H1 (cell line): Measurements from ENCODE around the gene COL4A1. TPM values are rescaled to one million over a fixed set of nuclear protein-coding genes. Genes with fewer than 3 reads are reported as not detected.

Source experiments
- BCL11A ChIP-seq, 2 experiments: IDR thresholded peaks; one replicate each; pipeline ENCODE4 v1.6.1; 2011; ENCODE audit warnings: low read depth in 2 of 2, low read length in 2 of 2, mild to moderate bottlenecking in 2 of 2
- BRCA1 ChIP-seq: IDR thresholded peaks from 2 replicates; pipeline ENCODE4 v1.6.1; 2012; ENCODE audit warnings: low read depth, low read length, improper control_type of control experiment
- CBX8 ChIP-seq: fragments of 300-800, 300-1000 bp; sonication (generic); IDR thresholded peaks from 2 replicates; pipeline ENCODE4 v1.7.1; 2016; ENCODE audit warnings: low read depth, low read length, borderline replicate concordance
- CREB1 ChIP-seq: IDR thresholded peaks from 2 replicates; pipeline ENCODE4 v1.6.1; 2012; ENCODE audit warnings: inconsistent platforms
- EP300 ChIP-seq, 2 experiments: IDR thresholded peaks; 1 replicate in 1 of 2; 2 replicates in 1 of 2; pipeline ENCODE4 v1.6.1; 2011 to 2012; ENCODE audit warnings: low read depth in 2 of 2, low read length in 2 of 2, mild to moderate bottlenecking in 2 of 2, borderline replicate concordance in 1 of 2, inconsistent platforms in 1 of 2, moderate library complexity in 1 of 2
- PHF8 ChIP-seq: fragments of 200-600 bp; sonication (generic); conservative IDR thresholded peaks from 2 replicates; pipeline ENCODE4 v1.7.1; 2012; ENCODE audit warnings: low read depth, mild to moderate bottlenecking, inconsistent platforms, low read length, moderate library complexity
- SP1 ChIP-seq: IDR thresholded peaks from 2 replicates; pipeline ENCODE4 v1.6.1; 2011; ENCODE audit warnings: low read depth, low read length
- SUZ12 ChIP-seq: fragments of 200-600 bp; sonication (generic); IDR thresholded peaks from 2 replicates; pipeline ENCODE4 v1.6.1; 2012; ENCODE audit warnings: mild to moderate bottlenecking, inconsistent platforms, low read length, moderate library complexity, mixed read lengths
- polyA plus RNA-seq, 7 experiments: library from polyadenylated mRNA; depleted of rRNA in 3 of 7; stranded (reverse) in 5 of 7; unstranded in 2 of 7; fragments of >200 nt in 5 of 7; fragments of 200-250 nt in 2 of 7; gene quantifications; 1 replicate in 5 of 7; 2 replicates in 1 of 7; 4 replicates in 1 of 7; pipeline versions ENCODE4 v1.2.1 to v1.2.3, GENCODE V29; 2011 to 2013; ENCODE audit warnings: missing spikeins in 2 of 7, mixed read lengths in 2 of 7
- total RNA-seq: library from RNA; stranded (reverse); fragmentation: NEBNext Ultra II Directional; extraction: Animal tissue kit (Norgen Biotek cat#: 25700); gene quantifications from 2 replicates; pipeline ENCODE4 v1.2.1, GENCODE V29; 2021
- TF ChIP-seq, protein P1 (sequence below): fragments of 300-600 bp; sonication (generic); IDR thresholded peaks from 2 replicates; pipeline ENCODE4 v1.7.1; 2012; ENCODE audit warnings: low read length, moderate library complexity, mild to moderate bottlenecking, inconsistent platforms; ENCODE audit not compliant: insufficient replicate concordance

COL4A1 gene
- total and polyA plus RNA-seq, 2 of the 8 experiments (the other 6 are each of a cell fraction or from before 2014, with no cell fraction given), result 30.7 to 82.0 TPM

DNA sequence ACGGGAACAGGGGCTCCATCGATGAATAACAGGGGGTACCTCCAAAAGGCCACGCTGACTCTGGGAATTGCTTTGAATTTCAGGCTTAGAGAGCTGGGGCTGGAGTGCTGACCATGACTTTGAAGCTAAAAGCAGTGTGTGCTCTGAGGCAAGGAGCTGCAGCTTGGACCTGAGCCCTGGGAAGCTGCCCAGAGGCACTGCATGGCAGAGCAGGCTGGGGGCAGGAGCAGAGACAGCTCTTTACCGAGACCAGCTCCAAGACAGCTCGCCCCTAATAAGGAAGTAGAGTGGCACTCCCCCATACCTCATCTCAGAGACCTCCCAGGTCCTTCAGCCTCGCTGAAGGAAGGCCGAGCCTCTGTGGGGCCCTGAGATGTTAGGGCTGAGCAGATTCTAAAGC is 200.2 kb downstream of the COL4A1 start (continued):
- TF ChIP-seq, protein P1, sequence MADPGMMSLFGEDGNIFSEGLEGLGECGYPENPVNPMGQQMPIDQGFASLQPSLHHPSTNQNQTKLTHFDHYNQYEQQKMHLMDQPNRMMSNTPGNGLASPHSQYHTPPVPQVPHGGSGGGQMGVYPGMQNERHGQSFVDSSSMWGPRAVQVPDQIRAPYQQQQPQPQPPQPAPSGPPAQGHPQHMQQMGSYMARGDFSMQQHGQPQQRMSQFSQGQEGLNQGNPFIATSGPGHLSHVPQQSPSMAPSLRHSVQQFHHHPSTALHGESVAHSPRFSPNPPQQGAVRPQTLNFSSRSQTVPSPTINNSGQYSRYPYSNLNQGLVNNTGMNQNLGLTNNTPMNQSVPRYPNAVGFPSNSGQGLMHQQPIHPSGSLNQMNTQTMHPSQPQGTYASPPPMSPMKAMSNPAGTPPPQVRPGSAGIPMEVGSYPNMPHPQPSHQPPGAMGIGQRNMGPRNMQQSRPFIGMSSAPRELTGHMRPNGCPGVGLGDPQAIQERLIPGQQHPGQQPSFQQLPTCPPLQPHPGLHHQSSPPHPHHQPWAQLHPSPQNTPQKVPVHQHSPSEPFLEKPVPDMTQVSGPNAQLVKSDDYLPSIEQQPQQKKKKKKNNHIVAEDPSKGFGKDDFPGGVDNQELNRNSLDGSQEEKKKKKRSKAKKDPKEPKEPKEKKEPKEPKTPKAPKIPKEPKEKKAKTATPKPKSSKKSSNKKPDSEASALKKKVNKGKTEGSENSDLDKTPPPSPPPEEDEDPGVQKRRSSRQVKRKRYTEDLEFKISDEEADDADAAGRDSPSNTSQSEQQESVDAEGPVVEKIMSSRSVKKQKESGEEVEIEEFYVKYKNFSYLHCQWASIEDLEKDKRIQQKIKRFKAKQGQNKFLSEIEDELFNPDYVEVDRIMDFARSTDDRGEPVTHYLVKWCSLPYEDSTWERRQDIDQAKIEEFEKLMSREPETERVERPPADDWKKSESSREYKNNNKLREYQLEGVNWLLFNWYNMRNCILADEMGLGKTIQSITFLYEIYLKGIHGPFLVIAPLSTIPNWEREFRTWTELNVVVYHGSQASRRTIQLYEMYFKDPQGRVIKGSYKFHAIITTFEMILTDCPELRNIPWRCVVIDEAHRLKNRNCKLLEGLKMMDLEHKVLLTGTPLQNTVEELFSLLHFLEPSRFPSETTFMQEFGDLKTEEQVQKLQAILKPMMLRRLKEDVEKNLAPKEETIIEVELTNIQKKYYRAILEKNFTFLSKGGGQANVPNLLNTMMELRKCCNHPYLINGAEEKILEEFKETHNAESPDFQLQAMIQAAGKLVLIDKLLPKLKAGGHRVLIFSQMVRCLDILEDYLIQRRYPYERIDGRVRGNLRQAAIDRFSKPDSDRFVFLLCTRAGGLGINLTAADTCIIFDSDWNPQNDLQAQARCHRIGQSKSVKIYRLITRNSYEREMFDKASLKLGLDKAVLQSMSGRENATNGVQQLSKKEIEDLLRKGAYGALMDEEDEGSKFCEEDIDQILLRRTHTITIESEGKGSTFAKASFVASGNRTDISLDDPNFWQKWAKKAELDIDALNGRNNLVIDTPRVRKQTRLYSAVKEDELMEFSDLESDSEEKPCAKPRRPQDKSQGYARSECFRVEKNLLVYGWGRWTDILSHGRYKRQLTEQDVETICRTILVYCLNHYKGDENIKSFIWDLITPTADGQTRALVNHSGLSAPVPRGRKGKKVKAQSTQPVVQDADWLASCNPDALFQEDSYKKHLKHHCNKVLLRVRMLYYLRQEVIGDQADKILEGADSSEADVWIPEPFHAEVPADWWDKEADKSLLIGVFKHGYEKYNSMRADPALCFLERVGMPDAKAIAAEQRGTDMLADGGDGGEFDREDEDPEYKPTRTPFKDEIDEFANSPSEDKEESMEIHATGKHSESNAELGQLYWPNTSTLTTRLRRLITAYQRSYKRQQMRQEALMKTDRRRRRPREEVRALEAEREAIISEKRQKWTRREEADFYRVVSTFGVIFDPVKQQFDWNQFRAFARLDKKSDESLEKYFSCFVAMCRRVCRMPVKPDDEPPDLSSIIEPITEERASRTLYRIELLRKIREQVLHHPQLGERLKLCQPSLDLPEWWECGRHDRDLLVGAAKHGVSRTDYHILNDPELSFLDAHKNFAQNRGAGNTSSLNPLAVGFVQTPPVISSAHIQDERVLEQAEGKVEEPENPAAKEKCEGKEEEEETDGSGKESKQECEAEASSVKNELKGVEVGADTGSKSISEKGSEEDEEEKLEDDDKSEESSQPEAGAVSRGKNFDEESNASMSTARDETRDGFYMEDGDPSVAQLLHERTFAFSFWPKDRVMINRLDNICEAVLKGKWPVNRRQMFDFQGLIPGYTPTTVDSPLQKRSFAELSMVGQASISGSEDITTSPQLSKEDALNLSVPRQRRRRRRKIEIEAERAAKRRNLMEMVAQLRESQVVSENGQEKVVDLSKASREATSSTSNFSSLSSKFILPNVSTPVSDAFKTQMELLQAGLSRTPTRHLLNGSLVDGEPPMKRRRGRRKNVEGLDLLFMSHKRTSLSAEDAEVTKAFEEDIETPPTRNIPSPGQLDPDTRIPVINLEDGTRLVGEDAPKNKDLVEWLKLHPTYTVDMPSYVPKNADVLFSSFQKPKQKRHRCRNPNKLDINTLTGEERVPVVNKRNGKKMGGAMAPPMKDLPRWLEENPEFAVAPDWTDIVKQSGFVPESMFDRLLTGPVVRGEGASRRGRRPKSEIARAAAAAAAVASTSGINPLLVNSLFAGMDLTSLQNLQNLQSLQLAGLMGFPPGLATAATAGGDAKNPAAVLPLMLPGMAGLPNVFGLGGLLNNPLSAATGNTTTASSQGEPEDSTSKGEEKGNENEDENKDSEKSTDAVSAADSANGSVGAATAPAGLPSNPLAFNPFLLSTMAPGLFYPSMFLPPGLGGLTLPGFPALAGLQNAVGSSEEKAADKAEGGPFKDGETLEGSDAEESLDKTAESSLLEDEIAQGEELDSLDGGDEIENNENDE, result no peak
- TF ChIP-seq SUZ12 (no peak), EP300 (IDR thresholded peaks at IDR 0.05; ENCODE audit: borderline replicate concordance in 1 of 2, low read depth in 2 of 2, low read length in 2 of 2) (no peak), SP1 (no peak), BRCA1 (no peak), PHF8 (no peak), CREB1 (no peak), CBX8 (no peak), BCL11A (IDR thresholded peaks at IDR 0.05; ENCODE audit: low read depth in 2 of 2, low read length in 2 of 2) (no peak)
